ENCODE data around the gene NFASC.

NFASC gene

GRCh38 chr1:204921855-204922516, 51.3 kb downstream of the NFASC start:
- TF ChIP-seq, protein P1, sequence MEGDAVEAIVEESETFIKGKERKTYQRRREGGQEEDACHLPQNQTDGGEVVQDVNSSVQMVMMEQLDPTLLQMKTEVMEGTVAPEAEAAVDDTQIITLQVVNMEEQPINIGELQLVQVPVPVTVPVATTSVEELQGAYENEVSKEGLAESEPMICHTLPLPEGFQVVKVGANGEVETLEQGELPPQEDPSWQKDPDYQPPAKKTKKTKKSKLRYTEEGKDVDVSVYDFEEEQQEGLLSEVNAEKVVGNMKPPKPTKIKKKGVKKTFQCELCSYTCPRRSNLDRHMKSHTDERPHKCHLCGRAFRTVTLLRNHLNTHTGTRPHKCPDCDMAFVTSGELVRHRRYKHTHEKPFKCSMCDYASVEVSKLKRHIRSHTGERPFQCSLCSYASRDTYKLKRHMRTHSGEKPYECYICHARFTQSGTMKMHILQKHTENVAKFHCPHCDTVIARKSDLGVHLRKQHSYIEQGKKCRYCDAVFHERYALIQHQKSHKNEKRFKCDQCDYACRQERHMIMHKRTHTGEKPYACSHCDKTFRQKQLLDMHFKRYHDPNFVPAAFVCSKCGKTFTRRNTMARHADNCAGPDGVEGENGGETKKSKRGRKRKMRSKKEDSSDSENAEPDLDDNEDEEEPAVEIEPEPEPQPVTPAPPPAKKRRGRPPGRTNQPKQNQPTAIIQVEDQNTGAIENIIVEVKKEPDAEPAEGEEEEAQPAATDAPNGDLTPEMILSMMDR (IDR thresholded peaks at IDR 0.05; ENCODE audit: insufficient read depth, low read length, poor library complexity, severe bottlenecking) = no peak
- DNase-seq (ENCODE audit: extremely low read depth, insufficient read length) = no peak
- H3K4me3 ChIP-seq (replicated peaks; ENCODE audit: low read depth, low read length) = no peak overlapping the region
- no peaks in the 10 kb centered on the region; the same call in 1 of the 2 replicates for H3K27me3 ChIP-seq (replicated peaks; ENCODE audit: control insufficient read depth, insufficient read depth, low read length)
- no peaks in the 10 kb centered on the region for H3K36me3 ChIP-seq (ENCODE audit: control insufficient read depth, insufficient read depth, low read length)

GRCh38 chr1:204923201-204923600, 52.5 kb downstream of the NFASC start:
- H3K36me3 ChIP-seq (ENCODE audit: control insufficient read depth, insufficient read depth, low read length) = no peaks in the 10 kb centered on the region
- TF ChIP-seq, protein P1 (IDR thresholded peaks at IDR 0.05; ENCODE audit: insufficient read depth, low read length, poor library complexity, severe bottlenecking) = no peak
- no peak overlapping the region for H3K4me3 ChIP-seq (replicated peaks; ENCODE audit: low read depth, low read length)
- DNase-seq (ENCODE audit: extremely low read depth, insufficient read length) = no peak
- no peaks in the 10 kb centered on the region; the same call in 1 of the 2 replicates for H3K27me3 ChIP-seq (replicated peaks; ENCODE audit: control insufficient read depth, insufficient read depth, low read length)

- Histone ChIP-seq H3K4me3 (replicated peaks; ENCODE audit: low read depth, low read length) (no peak overlapping the region), H3K36me3 (ENCODE audit: control insufficient read depth, insufficient read depth, low read length) (no peaks in the 10 kb centered on the region), H3K27me3 (replicated peaks; ENCODE audit: control insufficient read depth, insufficient read depth, low read length) (no peaks in the 10 kb centered on the region; the same call in 1 of the 2 replicates)
- no peak for DNase-seq (ENCODE audit: extremely low read depth, insufficient read length)
- TF ChIP-seq, protein P1 (IDR thresholded peaks at IDR 0.05; ENCODE audit: insufficient read depth, low read length, poor library complexity, severe bottlenecking) = no peak
Measured at GRCh38 chr1:204923626-204924012, 53.0 kb downstream of the NFASC start.

DNA sequence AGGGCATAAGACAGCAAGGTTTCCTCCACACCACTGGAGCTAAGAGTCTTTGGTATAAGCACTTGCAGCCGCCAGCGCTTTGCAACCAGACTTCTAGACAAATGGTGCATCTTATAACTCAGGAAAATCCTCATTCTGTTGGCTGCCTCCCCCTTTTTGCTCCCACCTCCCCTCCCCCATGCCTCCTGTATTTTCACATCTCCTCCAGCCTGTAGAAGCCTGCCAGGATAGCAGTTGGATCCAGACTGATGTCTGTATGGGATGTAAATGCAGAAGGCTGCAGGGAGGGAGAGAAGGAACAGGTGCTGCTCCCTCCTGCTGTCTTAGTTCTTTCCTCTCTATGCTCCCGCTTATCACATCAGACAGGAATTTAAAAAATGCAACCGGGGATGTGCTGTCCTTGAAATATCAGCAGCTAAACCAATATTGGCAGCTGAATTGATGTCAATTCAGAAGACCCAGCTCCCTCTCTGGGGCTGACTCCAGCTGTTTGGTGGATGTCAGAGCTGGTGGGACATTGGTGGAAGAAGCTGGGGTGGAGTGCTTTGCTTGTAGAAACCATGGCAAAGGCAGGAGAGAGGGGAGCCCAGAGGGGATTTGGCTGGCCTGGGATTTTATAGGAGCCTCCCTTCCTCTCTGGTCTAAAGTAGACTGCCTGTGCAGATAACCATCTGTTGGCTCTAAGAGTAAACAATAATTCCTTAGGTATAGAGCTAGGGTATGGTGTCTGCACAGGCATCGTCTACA, 53.5 kb downstream of the NFASC start:
- TF ChIP-seq, protein P1 (IDR thresholded peaks at IDR 0.05; ENCODE audit: insufficient read depth, low read length, poor library complexity, severe bottlenecking) = no peak
- H3K36me3 ChIP-seq (ENCODE audit: control insufficient read depth, insufficient read depth, low read length) = no peaks in the 10 kb centered on the region
- no peaks in the 10 kb centered on the region; the same call in 1 of the 2 replicates for H3K27me3 ChIP-seq (replicated peaks; ENCODE audit: control insufficient read depth, insufficient read depth, low read length)
- H3K4me3 ChIP-seq (replicated peaks; ENCODE audit: low read depth, low read length) = no peak overlapping the region
- no peak for DNase-seq (ENCODE audit: extremely low read depth, insufficient read length)

GRCh38 chr1:204925701-204926100, 55.0 kb downstream of the NFASC start:
- Histone ChIP-seq H3K27me3 (replicated peaks; ENCODE audit: control insufficient read depth, insufficient read depth, low read length) (no peaks in the 10 kb centered on the region; the same call in 1 of the 2 replicates), H3K36me3 (ENCODE audit: control insufficient read depth, insufficient read depth, low read length) (no peaks in the 10 kb centered on the region)

More at GRCh38 chr1:204925701-204926100, 55.0 kb downstream of the NFASC start:
- H3K4me3 ChIP-seq (replicated peaks; ENCODE audit: low read depth, low read length) = no peak overlapping the region
- TF ChIP-seq, protein P1 (IDR thresholded peaks at IDR 0.05; ENCODE audit: insufficient read depth, low read length, poor library complexity, severe bottlenecking) = no peak
- DNase-seq (ENCODE audit: extremely low read depth, insufficient read length) = no peak
